ENCODE measurements around the gene HTRA3.

DNA sequence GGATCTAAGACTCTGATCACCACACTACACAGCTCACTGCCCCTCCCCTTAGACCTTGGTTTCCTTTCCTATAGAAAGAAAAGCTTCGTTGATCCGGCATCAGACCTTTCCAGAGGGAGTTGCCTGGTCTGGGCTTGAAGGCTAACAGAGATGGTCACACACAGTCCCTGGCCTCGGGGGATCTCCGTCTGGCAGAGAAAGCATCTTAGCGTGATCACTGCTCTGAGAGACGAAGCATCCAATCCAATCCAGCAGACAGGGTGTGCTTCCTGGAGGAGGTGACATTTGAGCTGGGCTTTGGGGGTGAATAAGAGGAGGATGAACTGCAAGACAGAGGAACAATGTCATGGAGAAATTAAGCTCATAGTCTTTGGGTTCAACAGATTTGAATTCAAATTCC is 49.5 kb downstream of the HTRA3 start:
- TF ChIP-seq CTCF (IDR thresholded peaks at IDR 0.05) (no peak), POLR2A (IDR thresholded peaks at IDR 0.05) (no peak)

Measured in uterus (tissue), 2 donors.